ENCODE data around the gene H2BW2.
"Not testable (repeated sequence)": the region's sequence is repeated elsewhere in the genome, so short reads cannot be mapped to it uniquely, and the experiment has no call there.

Gene H2BW2

DNA sequence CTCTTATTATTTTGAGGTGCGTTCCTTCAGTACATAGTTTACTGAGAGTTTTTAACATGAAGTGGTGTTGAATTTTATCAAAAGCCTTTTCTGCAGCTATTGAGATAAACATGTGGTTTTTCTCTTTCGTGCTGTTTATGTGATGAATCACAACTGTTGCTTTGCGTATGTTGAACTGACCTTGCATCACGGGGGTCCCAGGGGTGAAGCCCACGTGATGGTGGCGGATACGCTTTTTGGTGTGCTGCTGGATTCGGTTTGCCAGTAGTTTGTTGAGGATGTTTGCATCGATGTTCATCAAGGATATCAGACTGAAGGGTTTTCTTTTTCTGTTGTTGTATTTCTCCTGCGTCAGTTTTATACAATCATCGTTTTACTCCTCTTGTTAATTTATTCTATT, 21.6 kb upstream of the H2BW2 start:
- Histone ChIP-seq H3K4me3 (ENCODE audit: low read depth, low read length) (no peak overlapping the region), H3K27me3 (ENCODE audit: insufficient read depth, low read depth, severe bottlenecking) (peaks cover 82% of the 10 kb centered on the region), H3K27ac (no peak overlapping the region), H3K36me3 (no peaks in the 10 kb centered on the region), H3K9me3 (ENCODE audit: severe bottlenecking) (no peaks in the 10 kb centered on the region)
- DNase-seq: no peak
- TF ChIP-seq, protein P1, sequence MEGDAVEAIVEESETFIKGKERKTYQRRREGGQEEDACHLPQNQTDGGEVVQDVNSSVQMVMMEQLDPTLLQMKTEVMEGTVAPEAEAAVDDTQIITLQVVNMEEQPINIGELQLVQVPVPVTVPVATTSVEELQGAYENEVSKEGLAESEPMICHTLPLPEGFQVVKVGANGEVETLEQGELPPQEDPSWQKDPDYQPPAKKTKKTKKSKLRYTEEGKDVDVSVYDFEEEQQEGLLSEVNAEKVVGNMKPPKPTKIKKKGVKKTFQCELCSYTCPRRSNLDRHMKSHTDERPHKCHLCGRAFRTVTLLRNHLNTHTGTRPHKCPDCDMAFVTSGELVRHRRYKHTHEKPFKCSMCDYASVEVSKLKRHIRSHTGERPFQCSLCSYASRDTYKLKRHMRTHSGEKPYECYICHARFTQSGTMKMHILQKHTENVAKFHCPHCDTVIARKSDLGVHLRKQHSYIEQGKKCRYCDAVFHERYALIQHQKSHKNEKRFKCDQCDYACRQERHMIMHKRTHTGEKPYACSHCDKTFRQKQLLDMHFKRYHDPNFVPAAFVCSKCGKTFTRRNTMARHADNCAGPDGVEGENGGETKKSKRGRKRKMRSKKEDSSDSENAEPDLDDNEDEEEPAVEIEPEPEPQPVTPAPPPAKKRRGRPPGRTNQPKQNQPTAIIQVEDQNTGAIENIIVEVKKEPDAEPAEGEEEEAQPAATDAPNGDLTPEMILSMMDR (IDR thresholded peaks at IDR 0.05; ENCODE audit: low read depth, low read length): no peak

DNA sequence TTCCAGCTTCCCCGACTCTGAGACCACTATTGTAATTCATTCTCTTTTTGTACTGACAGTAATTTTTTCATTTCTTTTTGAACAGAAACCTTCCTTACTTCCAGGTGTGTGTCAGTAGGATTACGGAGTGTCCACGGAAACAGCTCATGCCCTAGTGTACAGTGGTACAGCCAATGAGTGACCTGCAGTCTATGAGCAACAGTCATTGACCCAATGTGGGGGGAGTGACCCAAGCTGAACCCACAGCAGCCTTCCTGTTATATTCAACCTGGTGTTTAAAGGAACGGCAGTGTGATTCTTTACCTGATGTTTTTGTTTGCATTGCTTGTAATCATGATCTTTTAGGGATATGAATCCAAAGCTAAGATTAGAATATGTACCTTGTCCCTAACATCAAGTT, 1.2 kb downstream of the H2BW2 start:
- no peaks in the 10 kb centered on the region for H3K36me3 ChIP-seq
- H3K4me3 ChIP-seq (ENCODE audit: low read depth, low read length): no peak overlapping the region
- TF ChIP-seq, protein P1 (IDR thresholded peaks at IDR 0.05; ENCODE audit: low read depth, low read length): no peak
- no peaks in the 10 kb centered on the region for H3K9me3 ChIP-seq (ENCODE audit: severe bottlenecking)
- DNase-seq: no peak
- peaks cover 68% of the 10 kb centered on the region for H3K27me3 ChIP-seq (ENCODE audit: insufficient read depth, low read depth, severe bottlenecking)
- no peak overlapping the region for H3K27ac ChIP-seq

DNA sequence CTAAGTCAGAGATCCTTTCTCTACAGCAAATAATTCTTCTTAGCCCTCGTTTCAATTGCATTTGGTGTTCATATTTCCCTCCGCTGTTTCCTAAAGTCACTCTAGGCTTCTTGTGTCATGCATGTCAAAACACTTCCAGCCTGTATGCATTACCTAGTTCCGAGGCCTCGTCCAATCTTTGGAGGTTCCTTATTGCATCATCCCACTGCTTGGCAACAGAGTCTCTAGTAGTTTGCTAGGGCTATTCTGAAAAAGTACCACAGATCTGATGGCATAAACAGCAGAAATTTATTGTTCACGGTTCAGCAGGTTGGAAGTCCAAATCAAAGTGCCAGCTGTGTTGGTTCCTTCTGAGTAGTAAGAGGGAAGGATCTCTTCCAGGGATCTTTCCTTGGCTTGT, 5.9 kb downstream of the H2BW2 start:
- no peak for DNase-seq
- Histone ChIP-seq H3K27ac (no peak overlapping the region), H3K36me3 (no peaks in the 10 kb centered on the region), H3K27me3 (ENCODE audit: insufficient read depth, low read depth, severe bottlenecking) (peaks cover 67% of the 10 kb centered on the region), H3K9me3 (ENCODE audit: severe bottlenecking) (no peaks in the 10 kb centered on the region), H3K4me3 (ENCODE audit: low read depth, low read length) (no peak overlapping the region)
- TF ChIP-seq, protein P1 (IDR thresholded peaks at IDR 0.05; ENCODE audit: low read depth, low read length): no peak

DNA sequence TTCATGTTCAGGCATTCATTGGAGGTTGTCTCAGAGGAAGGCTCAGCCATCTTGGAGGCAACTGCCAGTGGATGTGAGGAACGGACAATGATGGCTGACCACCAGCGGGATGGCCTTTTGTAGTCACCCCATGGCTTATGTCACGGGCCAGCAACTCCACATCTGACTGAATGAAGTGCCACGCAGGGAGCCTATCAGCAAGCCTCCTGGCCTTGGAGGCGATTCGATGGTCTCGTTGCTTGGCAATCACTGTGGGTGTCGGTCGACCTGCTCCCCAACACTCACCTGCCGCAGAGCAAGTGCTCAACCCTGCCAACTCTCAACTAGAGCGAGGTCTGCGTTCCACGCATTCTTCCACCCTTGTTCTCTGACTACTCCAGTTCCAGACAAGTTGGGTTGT, 7.4 kb downstream of the H2BW2 start:
- Histone ChIP-seq H3K9me3 (ENCODE audit: severe bottlenecking) (no peaks in the 10 kb centered on the region), H3K27me3 (ENCODE audit: insufficient read depth, low read depth, severe bottlenecking) (peaks cover 61% of the 10 kb centered on the region), H3K36me3 (no peaks in the 10 kb centered on the region), H3K27ac (no peak overlapping the region), H3K4me3 (ENCODE audit: low read depth, low read length) (no peak overlapping the region)
- TF ChIP-seq, protein P1 (IDR thresholded peaks at IDR 0.05; ENCODE audit: low read depth, low read length): no peak
- no peak for DNase-seq

DNA sequence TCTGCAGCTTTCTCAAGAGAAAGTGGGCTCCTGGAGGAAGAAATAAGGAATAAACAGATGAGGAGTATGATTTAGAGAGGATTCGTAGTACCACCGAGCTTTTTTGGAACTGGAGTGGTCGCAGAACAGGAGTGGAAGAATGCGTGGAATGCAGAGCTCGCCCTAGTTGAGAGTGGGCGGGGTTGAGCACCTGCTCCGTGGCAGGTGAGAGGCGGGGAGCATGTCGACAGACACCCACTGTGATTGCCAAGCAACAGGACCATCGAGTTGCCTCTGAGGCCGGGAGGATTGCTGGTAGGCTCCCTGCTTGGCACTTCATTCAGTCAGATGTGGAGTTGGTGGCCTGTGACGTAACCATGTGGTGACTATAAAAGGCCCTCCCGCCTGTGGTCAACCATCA, 15.2 kb downstream of the H2BW2 start:
- not testable (repeated sequence) for H3K27me3 ChIP-seq (ENCODE audit: insufficient read depth, low read depth, severe bottlenecking); H3K4me3 ChIP-seq (ENCODE audit: low read depth, low read length); H3K36me3 ChIP-seq; H3K9me3 ChIP-seq (ENCODE audit: severe bottlenecking); DNase-seq; H3K27ac ChIP-seq

DNA sequence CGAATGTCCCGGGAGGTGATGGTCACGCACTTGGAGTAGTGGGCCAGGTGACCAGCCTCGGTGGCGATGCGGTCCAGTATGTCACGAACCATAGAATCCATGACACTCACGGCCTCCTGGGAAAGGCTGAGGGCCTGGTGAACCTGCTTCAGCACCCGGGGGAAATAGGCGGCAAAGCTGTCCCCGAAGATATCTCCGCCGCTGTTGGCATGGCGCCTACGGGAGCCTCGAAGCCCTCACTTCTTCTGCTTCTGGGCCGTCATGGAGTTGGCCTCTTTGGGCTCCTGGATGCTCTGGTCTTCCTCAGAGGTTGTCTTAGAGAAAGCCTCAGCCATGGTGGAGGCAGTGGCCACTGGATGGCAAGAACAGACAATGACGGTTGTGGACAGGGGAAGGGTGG, 22.9 kb downstream of the H2BW2 start:
- not testable (repeated sequence) for H3K4me3 ChIP-seq (ENCODE audit: low read depth, low read length); H3K27ac ChIP-seq; H3K27me3 ChIP-seq (ENCODE audit: insufficient read depth, low read depth, severe bottlenecking); H3K9me3 ChIP-seq (ENCODE audit: severe bottlenecking); DNase-seq; H3K36me3 ChIP-seq

DNA sequence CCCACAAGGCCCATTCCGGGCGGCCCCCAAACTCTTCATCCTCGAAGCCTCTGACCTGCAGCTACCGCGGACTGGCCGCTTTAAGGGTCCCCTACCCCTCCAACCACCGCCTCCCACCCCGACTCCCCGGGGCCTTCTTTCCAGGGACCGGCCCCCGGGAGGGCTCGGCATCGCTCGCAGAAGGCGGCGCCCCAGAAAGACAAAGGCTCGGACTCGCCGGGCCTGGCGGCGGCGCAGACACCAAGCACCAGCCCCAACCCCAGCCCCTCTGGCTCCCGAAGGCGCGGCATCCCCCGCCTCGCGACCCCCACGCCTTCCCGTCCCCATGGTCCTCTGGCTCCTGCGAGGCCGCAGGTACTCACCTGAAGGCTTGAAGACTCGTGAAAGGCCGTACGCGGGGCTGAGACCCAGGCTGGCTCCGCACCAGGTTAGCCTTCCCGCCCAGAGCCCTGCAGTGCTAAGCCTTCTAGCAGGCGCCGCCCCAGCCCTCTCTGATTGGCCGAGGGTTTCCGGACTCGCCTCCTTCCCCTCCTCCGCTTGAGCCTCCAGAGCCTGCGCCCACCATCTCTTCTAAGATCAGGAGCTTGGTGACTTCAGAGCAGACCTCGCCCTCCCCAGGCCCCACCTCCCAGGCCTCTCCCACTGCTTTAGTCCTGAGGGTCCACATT, 36.2 kb downstream of the H2BW2 start, which contains the start of gene TMSB15C:
Gene TMSB15C, minus strand, starts transcription at position 459 of the 668 bp plus-strand sequence.
- not testable (repeated sequence) for H3K27ac ChIP-seq, H3K36me3 ChIP-seq

DNA sequence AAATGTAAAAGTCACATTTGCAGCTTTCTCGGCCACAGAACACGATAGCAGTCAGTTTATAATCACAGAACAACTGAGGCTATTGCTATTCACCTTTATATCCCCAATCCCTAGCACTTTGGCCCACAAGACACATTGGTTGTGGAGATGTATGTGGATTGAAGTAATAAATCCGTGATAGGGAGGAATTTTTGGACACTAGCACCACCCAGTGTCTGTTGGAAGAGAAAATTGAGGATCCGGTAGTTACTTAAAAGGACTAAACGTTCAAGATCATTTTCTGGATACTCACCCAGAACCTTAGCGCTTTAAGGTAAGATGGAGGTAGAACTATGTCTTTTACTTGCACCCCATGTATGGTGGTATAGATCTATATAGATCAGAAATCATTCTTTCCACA, 38.1 kb downstream of the H2BW2 start:
- H3K27ac ChIP-seq; H3K27me3 ChIP-seq (ENCODE audit: insufficient read depth, low read depth, severe bottlenecking); H3K36me3 ChIP-seq; H3K9me3 ChIP-seq (ENCODE audit: severe bottlenecking); H3K4me3 ChIP-seq (ENCODE audit: low read depth, low read length); DNase-seq: not testable (repeated sequence)

More for the DNA sequence above, 36.2 kb downstream of the H2BW2 start, which contains the start of gene TMSB15C:
- DNase-seq; H3K9me3 ChIP-seq (ENCODE audit: severe bottlenecking); H3K4me3 ChIP-seq (ENCODE audit: low read depth, low read length); H3K27me3 ChIP-seq (ENCODE audit: insufficient read depth, low read depth, severe bottlenecking): not testable (repeated sequence)
